ENCODE measurements around the gene PKP4. TPM values are rescaled to one million over a fixed set of nuclear protein-coding genes. Genes with fewer than 3 reads are reported as not detected.

PKP4 gene
- total and polyA plus RNA-seq, 7 donors, result 6.8 to 23.8 (median 18.0) TPM

DNA sequence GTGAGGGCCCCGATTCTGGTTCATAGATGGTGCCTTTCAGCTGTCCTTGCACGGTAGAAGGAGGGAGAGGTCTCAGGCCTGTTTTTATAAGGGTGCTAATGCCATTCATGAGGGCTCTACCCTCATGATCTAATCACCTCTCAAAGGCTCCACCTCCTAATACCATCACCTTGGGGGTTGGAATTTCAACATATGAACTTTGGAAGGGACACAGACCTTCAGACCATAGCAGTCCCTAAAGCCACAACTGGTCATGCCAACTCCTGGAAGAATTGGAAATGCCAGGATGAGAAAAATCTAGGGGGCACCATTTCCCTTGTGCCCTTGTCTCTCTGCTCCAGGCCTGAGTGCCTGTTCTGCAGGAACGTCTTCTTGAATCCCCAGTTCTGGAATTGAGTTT, 213.5 kb downstream of the PKP4 start:
- TF ChIP-seq, protein P1, sequence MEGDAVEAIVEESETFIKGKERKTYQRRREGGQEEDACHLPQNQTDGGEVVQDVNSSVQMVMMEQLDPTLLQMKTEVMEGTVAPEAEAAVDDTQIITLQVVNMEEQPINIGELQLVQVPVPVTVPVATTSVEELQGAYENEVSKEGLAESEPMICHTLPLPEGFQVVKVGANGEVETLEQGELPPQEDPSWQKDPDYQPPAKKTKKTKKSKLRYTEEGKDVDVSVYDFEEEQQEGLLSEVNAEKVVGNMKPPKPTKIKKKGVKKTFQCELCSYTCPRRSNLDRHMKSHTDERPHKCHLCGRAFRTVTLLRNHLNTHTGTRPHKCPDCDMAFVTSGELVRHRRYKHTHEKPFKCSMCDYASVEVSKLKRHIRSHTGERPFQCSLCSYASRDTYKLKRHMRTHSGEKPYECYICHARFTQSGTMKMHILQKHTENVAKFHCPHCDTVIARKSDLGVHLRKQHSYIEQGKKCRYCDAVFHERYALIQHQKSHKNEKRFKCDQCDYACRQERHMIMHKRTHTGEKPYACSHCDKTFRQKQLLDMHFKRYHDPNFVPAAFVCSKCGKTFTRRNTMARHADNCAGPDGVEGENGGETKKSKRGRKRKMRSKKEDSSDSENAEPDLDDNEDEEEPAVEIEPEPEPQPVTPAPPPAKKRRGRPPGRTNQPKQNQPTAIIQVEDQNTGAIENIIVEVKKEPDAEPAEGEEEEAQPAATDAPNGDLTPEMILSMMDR (IDR thresholded peaks at IDR 0.05), result no peak
- peaks cover 4% of the 10 kb centered on the region for H3K4me1 ChIP-seq
- no peak for ATAC-seq
- no peak overlapping the region for H3K4me3 ChIP-seq
- DNase-seq, result no peak
- no peaks in the 10 kb centered on the region for H3K9me3 ChIP-seq
- intact Hi-C loops (cut with DNase I), result no loop called here
- H3K27ac ChIP-seq, result no peak overlapping the region
- WGBS, 3 donors, result 90 to 95% (median 91%) methylated on average over 3 of the region's 3 CpGs
- no peaks in the 10 kb centered on the region for H3K27me3 ChIP-seq (ENCODE audit: insufficient read depth in 3 of 3, low read length in 2 of 3)
- peaks cover 0 to 55% of the 10 kb centered on the region in 2 donors for H3K36me3 ChIP-seq (ENCODE audit: insufficient read depth in 1 of 2, low read depth in 1 of 2)

DNA sequence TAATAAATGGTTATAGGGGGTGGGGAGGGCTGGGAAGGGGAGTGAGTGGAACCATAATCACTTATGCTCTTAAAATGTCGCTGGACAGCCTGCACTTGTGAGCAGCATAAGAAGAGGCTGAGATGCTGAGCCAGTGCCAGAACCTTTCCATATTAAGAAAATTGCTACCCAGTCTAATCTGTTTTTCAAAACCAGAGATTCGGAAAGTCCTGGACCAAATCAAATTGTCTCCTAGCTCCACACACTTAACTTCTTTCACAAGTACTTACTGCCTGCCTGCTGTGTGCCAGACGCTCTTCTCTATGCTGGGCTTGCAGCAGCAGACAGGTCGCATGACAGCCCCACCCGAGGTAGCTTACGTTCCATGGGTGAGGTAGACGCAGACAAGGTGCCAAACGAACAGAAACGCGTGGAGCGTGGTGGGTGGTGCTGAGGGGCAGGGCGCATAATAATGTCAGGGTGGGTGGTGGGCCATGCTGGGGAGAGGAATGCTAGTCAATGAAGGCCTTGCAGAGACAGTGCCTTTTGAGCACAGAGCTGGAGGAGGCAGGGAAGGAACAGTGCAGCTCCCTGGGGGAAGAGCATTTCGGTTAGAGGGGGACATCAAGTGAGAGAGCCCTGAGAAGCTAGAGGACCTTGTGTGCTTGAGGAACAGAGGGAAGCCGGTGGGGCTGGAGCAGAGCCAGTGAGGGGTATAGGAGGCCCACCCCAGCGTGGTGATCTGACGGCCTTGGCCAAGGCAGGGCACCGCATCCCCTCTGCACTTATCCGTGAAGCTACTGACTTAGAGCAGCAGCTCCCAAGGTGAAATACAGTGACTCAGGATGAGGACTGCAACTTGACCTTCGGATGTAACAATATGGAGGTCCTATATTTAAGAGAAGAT, 214.9 kb downstream of the PKP4 start:
- Histone ChIP-seq H3K27ac (no peak overlapping the region), H3K9me3 (no peaks in the 10 kb centered on the region), H3K4me1 (no peaks in the 10 kb centered on the region), H3K4me3 (no peak overlapping the region), H3K36me3 (ENCODE audit: insufficient read depth in 1 of 2, low read depth in 1 of 2) (peaks cover 0 to 65% of the 10 kb centered on the region in 2 donors), H3K27me3 (ENCODE audit: insufficient read depth in 3 of 3, low read length in 2 of 3) (no peaks in the 10 kb centered on the region)
- ATAC-seq (no peak), DNase-seq (no peak)
- TF ChIP-seq, protein P1 (IDR thresholded peaks at IDR 0.05), result no peak
- intact Hi-C loops (cut with DNase I), result no loop called here
- WGBS, 3 donors, result 89 to 92% (median 92%) methylated on average over 19 of the region's 19 CpGs

DNA sequence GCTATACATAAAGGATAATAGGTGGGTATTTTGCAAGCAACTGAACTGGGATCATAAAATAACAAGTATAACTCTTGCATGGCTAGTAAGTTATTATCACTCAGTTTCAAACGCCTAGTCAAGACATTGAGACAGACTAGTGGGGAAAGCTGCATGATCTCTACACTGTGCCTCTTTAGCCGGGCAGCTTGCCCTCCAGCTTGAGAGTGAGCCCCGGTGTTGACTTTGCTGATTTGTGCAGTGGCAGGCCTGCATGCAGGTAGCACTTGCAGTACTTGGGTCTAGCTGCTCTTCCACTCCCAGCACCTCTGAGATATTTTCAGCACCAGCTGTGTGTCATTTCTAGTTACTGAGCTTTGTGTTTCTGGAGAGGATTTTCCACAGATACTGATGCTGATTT, 219.5 kb downstream of the PKP4 start:
- no peaks in the 10 kb centered on the region for H3K4me1 ChIP-seq
- no peaks in the 10 kb centered on the region for H3K27me3 ChIP-seq (ENCODE audit: insufficient read depth in 3 of 3, low read length in 2 of 3)
- H3K36me3 ChIP-seq (ENCODE audit: insufficient read depth in 1 of 2, low read depth in 1 of 2), result peaks cover 4 to 60% of the 10 kb centered on the region in 2 donors
- no peak overlapping the region for H3K4me3 ChIP-seq
- no peaks in the 10 kb centered on the region for H3K9me3 ChIP-seq
- WGBS, 3 donors, result 78 to 83% (median 82%) methylated on average over 3 of the region's 3 CpGs
- ATAC-seq (no peak), DNase-seq (no peak)
- intact Hi-C loops (cut with DNase I), result no loop called here
- TF ChIP-seq, protein P1 (IDR thresholded peaks at IDR 0.05), result no peak
- H3K27ac ChIP-seq, result no peak overlapping the region

DNA sequence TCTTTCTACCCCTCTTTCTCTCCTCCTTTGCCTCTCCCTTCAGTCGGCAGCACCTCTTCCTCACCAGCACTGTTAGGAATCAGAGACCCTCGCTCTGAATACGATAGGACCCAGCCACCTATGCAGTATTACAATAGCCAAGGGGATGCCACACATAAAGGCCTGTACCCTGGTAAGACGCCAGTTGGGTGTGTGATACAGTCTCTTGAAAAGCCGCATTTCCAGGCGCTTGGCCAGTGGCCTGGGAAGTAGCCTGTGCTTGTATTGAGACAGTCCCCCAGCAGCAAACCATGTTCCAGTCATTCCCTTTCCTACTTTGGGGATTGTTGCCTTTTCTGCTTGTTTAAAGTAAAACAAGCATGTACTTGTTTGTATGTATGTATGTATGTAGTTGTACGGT, 219.9 kb downstream of the PKP4 start:
- H3K9me3 ChIP-seq, result no peaks in the 10 kb centered on the region
- peaks cover 4 to 57% of the 10 kb centered on the region in 2 donors for H3K36me3 ChIP-seq (ENCODE audit: insufficient read depth in 1 of 2, low read depth in 1 of 2)
- no peaks in the 10 kb centered on the region for H3K27me3 ChIP-seq (ENCODE audit: insufficient read depth in 3 of 3, low read length in 2 of 3)
- ATAC-seq (no peak), DNase-seq (no peak)
- no peaks in the 10 kb centered on the region for H3K4me1 ChIP-seq
- intact Hi-C loops (cut with DNase I), result no loop called here
- H3K4me3 ChIP-seq, result no peak overlapping the region
- TF ChIP-seq, protein P1 (IDR thresholded peaks at IDR 0.05), result no peak
- 56 to 60% (median 58%) methylated on average over 7 of the region's 7 CpGs for WGBS, 3 donors
- no peak overlapping the region for H3K27ac ChIP-seq
